K562 (cell line): ENCODE data around the gene DPEP3. TPM values are rescaled to one million over a fixed set of nuclear protein-coding genes. Genes with fewer than 3 reads are reported as not detected.

Experiments used
- ATAC-seq: fragments of 200-7000 bp; cut with Tn5 transposase; 3 replicates; pipeline ENCODE4 v1.9.1; 2020; ENCODE audit warnings: moderate library complexity
- BruUV-seq: library from RNA; stranded (reverse); fragments of 400-500 nt; replicated peaks from 2 replicates; lab custom pipeline; 2021; lab: Mats Ljungman, UMichigan
- CTCF ChIA-PET: fragments of 300-600 bp; formaldehyde crosslinking; extraction: SDS; loops from one replicate; lab custom pipeline; 2021; ENCODE audit warnings: low intra/inter-chr PET ratio; lab: Yijun Ruan, JAX
- POLR2A ChIA-PET: fragments of 300-600, 350-650 bp; sonication (Branson Sonifier 250); formaldehyde crosslinking; extraction: SDS; loops from one replicate; lab custom pipeline; 2021; ENCODE audit warnings: antibody characterized with exemption, inconsistent platforms; lab: Yijun Ruan, JAX
- DNase-seq, 4 experiments: peaks; one replicate each; pipeline versions ENCODE4 v3.0.0 to v3.0.0-alpha.2; 2011 to 2018; ENCODE audit warnings: low spot score in 3 of 4, mixed read lengths in 3 of 4; ENCODE audit errors: extremely low read depth in 1 of 4
- FAIRE-seq: peaks from 2 replicates; lab custom pipeline; 2011; peaks lifted over from hg19 to GRCh38; lab: Jason Lieb, UNC
- H2AFZ ChIP-seq: 2 replicates; pipeline ENCODE4 v1.6.0; 2011; ENCODE audit warnings: low read depth, low read length, control low read depth, inconsistent platforms
- H3K27ac ChIP-seq: fragments of 200-600 bp; 3 replicates; pipeline ENCODE4 v1.8.0; 2011; ENCODE audit warnings: low read depth, mild to moderate bottlenecking, control low read depth, inconsistent platforms, low read length, moderate library complexity, mixed read lengths; ENCODE audit errors: extremely low read depth
- H3K27me3 ChIP-seq, 2 experiments: fragments of 300-600 bp in 1 of 2; 2 replicates in 1 of 2; 3 replicates in 1 of 2; pipeline versions ENCODE4 v1.6.0 to v1.8.0; 2011; ENCODE audit warnings: inconsistent platforms in 2 of 2, low read length in 2 of 2, mild to moderate bottlenecking in 1 of 2, mixed read lengths in 1 of 2, moderate library complexity in 1 of 2; ENCODE audit not compliant: control insufficient read depth in 2 of 2, insufficient read depth in 2 of 2
- H3K36me3 ChIP-seq: fragments of 300-600 bp; 3 replicates; pipeline ENCODE4 v1.8.0; 2011; ENCODE audit warnings: mild to moderate bottlenecking, low read length, inconsistent platforms; ENCODE audit not compliant: control insufficient read depth, insufficient read depth
- H3K4me1 ChIP-seq, 2 experiments: fragments of 200-600 bp in 1 of 2; replicated peaks in 1 of 2; 2 replicates in 1 of 2; 3 replicates in 1 of 2; pipeline versions ENCODE4 v1.5.1 to v1.8.0; 2011; ENCODE audit warnings: inconsistent platforms in 2 of 2, low read length in 2 of 2, mild to moderate bottlenecking in 1 of 2, mixed read lengths in 1 of 2, moderate library complexity in 1 of 2; ENCODE audit not compliant: control insufficient read depth in 2 of 2, insufficient read depth in 2 of 2
- H3K4me2 ChIP-seq: 2 replicates; pipeline ENCODE4 v1.6.1; 2011; ENCODE audit warnings: low read length, control low read depth, inconsistent platforms, mixed read lengths; ENCODE audit not compliant: insufficient read depth
- H3K4me3 ChIP-seq: fragments of 200-600 bp; sonication (generic), shearing (Covaris generic); 2 replicates; pipeline ENCODE4 v1.5.1; 2016; ENCODE audit warnings: control low read depth, inconsistent platforms
- H3K79me2 ChIP-seq: fragments of 200-600 bp; 3 replicates; pipeline ENCODE4 v1.8.0; 2011; ENCODE audit warnings: low read length, inconsistent platforms; ENCODE audit not compliant: control insufficient read depth, insufficient read depth
- H3K9ac ChIP-seq, 2 experiments: 2 replicates each; pipeline versions ENCODE4 v1.6.0 to v1.6.1; 2011; ENCODE audit warnings: low read depth in 2 of 2, low read length in 2 of 2, control low read depth in 1 of 2, inconsistent platforms in 1 of 2, mild to moderate bottlenecking in 1 of 2, mixed read lengths in 1 of 2; ENCODE audit not compliant: insufficient read depth in 1 of 2
- H3K9me1 ChIP-seq: one replicate; pipeline ENCODE4 v1.6.0; 2011; ENCODE audit warnings: inconsistent platforms, mild to moderate bottlenecking, low read length, moderate library complexity; ENCODE audit not compliant: control insufficient read depth, insufficient read depth
- H3K9me3 ChIP-seq: replicated peaks from 2 replicates; pipeline ENCODE4 v1.5.1; 2011; ENCODE audit warnings: low read depth, low read length, inconsistent platforms; ENCODE audit not compliant: control insufficient read depth, insufficient read depth
- H4K20me1 ChIP-seq: replicated peaks from 2 replicates; pipeline ENCODE4 v1.6.1; 2011; ENCODE audit warnings: low read length, inconsistent platforms, mixed read lengths; ENCODE audit not compliant: control insufficient read depth, insufficient read depth
- FOXJ3 ChIP-seq: sonication (generic); formaldehyde crosslinking; IDR thresholded peaks from 2 replicates; pipeline ENCODE4 v1.4.0; 2020; ENCODE audit warnings: mild to moderate bottlenecking, missing genetic modification reagents
- MLLT1 ChIP-seq, 2 experiments: fragments of 450-650 bp; IDR thresholded peaks; 2 replicates each; pipeline ENCODE4 v1.6.1; 2016
- TFE3 ChIP-seq: fragments of 450-650 bp; formaldehyde crosslinking; IDR thresholded peaks from 2 replicates; pipeline ENCODE4 v1.4.0; 2020; ENCODE audit warnings: mild to moderate bottlenecking, mixed read lengths
- WGBS: fragments of 100-300 bp; shearing (Covaris generic); methylation state at CpG from one replicate; pipeline ENCODE4 v1.1.6; 2016; ENCODE audit warnings: low coverage, mixed read lengths; ENCODE audit not compliant: insufficient coverage; ENCODE audit errors: missing lambda C conversion rate; 5-methylcytosine and 5-hydroxymethylcytosine counted together
- in situ Hi-C: fragments of 300-500 bp; cut with MboI; formaldehyde crosslinking; loops from 4 replicates; pipeline ENCODE4 v1.15.0; 2018; ENCODE audit warnings: inconsistent platforms, mixed read lengths
- intact Hi-C: fragments of 100-400 bp; cut with micrococcal nuclease; formaldehyde crosslinking; loops from 2 replicates; pipeline ENCODE4 v1.14.2; 2022
- polyA plus RNA-seq, 8 experiments: library from polyadenylated mRNA; depleted of rRNA in 4 of 8; stranded (reverse) in 5 of 8; unstranded in 3 of 8; fragments of >200 nt; fragmentation: Nextera tagmentation in 2 of 8; fragmentation: Illumina TruSeq in 1 of 8; extraction: Ambion mirVana in 2 of 8; extraction: Trizol in 1 of 8; gene quantifications; 2 replicates each; pipeline versions ENCODE4 v1.2.1 to v1.2.3, GENCODE V29; 2011 to 2014; ENCODE audit warnings: inconsistent platforms in 1 of 8, missing spikeins in 1 of 8
- total RNA-seq, 7 experiments: library from RNA; depleted of rRNA in 6 of 7; stranded (reverse); fragments of >200 nt in 6 of 7; fragmentation: Illumina TruSeq in 2 of 7; extraction: Trizol in 2 of 7; gene quantifications; 2 replicates each; pipeline versions ENCODE4 v1.2.1 to v1.2.3, GENCODE V29; 2011 to 2021; ENCODE audit warnings: low replicate concordance in 1 of 7

DPEP3 gene
- total and polyA plus RNA-seq, 9 of the 15 experiments (the other 6 are each of a cell fraction or from before 2014, with no cell fraction given): not detected

GRCh38 chr16:67992661-67993206 lies 12.4 kb upstream of the DPEP3 start:
- Histone ChIP-seq H2AFZ (peak overlapping the region; percentile 91), H4K20me1 (no peaks in the 10 kb centered on the region), H3K9me1 (no peaks in the 10 kb centered on the region), H3K27ac (peak overlapping the region; percentile 89; the same call in 1 of the 3 replicates), H3K79me2 (no peaks in the 10 kb centered on the region), H3K9me3 (no peaks in the 10 kb centered on the region), H3K4me3 (no peak overlapping the region), H3K4me1 (peaks cover 15 to 34% of the 10 kb centered on the region in 2 experiments), H3K9ac (peak overlapping the region; percentile 71 to 81; a peak in 3 of 4 replicates), H3K27me3 (no peaks in the 10 kb centered on the region), H3K36me3 (no peaks in the 10 kb centered on the region), H3K4me2 (peak overlapping the region; percentile 62; the same call in 1 of the 2 replicates)
- DNase-seq (no peak), ATAC-seq (no peak), FAIRE-seq (no peak)
- in situ Hi-C loops (loop anchor here (10.0 kb wide), 1 partner anchor 322 kb away; the partner anchor contains the start of genes PRMT7 and SLC7A6OS), intact Hi-C loops (loop anchor here (1.0 kb wide), 2 partner anchors 48 to 237 kb away; no protein-coding TSS in a partner anchor)
- BruUV-seq: no TSS peak
- TF ChIP-seq TFE3 (CRISPR knock-in tag) (peak; percentile 45; the same call in 1 of the 2 replicates), FOXJ3 (CRISPR knock-in tag) (no peak), MLLT1 (IDR thresholded peaks at IDR 0.05) (0 out of 4 replicates have a peak, but pooled peaks of 1 of the 2 experiments have one; percentile 8)
- WGBS: 69% methylated on average over 17 of the region's 20 CpGs
- ChIA-PET CTCF (interaction anchor here (0.6 to 2.1 kb wide), 3 partner anchors 48 to 236 kb away, joined by 3 to 18 read pairs (median 16); no protein-coding TSS in a partner anchor), POLR2A (no interaction called here)
